NCI-H1092 treated with DMSO at 0.1 percent for 48 hours (cell line): ENCODE data around the gene PAX6.
"Not testable (repeated sequence)": the region's sequence is repeated elsewhere in the genome, so short reads cannot be mapped to it uniquely, and the experiment has no call there.

Source experiments
- DNase-seq: peaks from one replicate; lab custom pipeline; 2025; lab: John Stamatoyannopoulos, UW

The PAX6 gene

DNA sequence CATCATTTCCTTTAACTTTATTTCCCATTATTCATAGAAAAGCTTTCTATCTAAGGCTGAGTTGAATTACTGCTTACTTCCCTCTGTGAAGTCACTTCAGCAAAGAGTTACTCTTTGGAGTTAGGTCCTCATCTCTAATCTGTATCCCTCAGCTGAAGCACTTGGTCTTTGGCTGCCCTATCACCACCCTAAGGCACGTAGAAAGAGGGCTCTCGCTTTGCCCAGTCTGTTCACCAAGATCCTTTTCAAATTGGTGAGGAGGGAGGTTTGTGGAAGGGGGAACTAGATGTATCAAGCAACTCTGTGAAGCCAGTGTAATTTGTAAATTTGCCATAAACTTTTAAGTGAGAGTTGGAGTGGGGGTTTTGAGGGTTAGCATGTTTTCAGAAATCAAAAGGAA is 43.4 kb downstream of the PAX6 start:
- no peak for DNase-seq

DNA sequence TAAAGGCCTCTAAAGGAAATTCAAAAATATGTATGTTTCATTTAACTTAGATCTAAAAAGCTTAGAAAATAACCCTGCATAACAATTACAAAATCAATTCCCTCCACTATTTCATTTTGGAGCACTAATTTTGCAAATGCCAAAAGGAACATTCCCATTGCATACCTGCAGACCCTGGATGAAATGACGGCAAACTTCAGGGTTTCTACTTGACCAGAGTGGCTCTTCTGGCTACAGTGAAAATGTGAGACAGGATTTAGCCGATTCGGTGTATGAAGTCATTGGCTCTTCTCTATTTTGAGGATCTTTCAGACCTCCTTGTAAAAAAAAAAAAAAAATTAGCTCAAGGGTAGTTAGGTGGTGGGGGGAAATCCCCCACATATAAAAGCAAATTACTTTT is 44.1 kb downstream of the PAX6 start:
- DNase-seq = no peak

DNA sequence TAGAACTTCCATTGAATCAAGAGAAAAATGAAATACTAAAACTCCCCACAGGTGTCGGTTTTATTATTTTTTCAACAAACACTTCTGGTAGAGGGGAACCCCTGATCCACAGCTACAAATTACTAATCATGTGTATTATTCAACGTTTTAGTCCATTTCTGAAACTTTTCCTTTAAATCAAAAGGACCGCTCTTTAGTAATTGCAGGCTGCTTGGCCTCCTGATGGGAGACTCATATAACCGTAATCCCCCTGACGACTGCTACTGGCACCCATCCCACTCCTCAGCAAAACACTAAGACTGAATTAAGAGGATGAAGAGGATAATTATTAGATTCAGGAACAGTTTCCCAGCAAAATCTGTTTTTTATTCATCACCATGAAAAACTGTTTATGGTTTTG is 46.4 kb downstream of the PAX6 start:
- peak; percentile 7 for DNase-seq

DNA sequence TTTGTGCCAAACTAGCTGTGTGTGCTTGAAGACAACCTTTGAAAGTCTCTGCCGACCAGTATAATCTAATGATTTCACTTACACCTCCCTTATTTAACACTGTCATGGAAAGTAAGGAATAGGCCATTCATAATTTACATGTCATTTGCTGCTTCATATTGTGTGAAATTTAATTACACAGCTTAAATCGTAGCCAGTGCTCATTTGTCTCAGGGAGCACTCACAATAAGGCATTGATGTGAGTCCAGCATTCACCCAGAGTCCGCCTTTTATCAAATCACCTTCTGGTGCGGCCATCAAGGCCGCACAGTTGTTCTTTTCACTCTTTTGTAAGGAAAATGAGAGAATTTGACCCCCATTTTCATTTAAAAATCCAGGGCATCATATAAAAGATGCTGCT is 46.9 kb downstream of the PAX6 start:
- no peak for DNase-seq

DNA sequence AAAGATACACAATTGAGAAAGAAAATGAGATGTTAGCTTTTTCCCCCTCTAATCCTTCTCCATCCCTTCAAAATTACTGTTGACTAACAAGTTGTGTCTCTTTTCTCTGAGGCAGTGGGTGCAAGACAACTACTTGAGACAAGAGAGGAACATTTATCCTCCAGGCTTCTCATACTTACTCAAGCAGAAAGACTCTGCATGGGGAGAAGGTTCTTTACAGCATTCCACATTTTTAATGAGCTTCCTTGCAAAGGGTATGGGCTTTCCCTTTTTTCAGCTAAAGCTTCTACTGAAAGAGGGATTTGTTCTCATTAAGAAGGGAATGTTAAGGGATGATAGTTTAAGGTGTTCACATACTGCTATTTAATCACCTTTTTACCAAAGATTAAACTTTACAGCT is 47.8 kb downstream of the PAX6 start:
- no peak for DNase-seq

DNA sequence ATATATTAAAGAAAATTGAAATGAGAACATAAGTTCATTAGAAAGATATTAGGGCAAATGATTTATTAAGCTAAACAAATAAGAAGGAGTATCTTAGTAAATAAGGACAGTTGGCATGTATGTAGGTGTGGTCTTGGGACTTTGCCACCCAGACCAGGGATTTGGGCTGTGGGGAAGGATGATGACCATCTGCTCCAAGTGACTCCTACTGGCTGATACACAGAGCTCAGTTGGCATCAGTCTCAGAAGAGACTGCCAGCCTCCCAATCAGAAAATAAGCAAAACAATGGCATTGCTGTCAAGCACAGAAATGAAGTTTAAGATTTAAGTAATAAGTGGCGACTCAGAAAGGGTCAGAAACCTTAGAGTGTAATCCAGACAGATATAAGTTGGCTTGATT is 49.5 kb downstream of the PAX6 start:
- no peak for DNase-seq

DNA sequence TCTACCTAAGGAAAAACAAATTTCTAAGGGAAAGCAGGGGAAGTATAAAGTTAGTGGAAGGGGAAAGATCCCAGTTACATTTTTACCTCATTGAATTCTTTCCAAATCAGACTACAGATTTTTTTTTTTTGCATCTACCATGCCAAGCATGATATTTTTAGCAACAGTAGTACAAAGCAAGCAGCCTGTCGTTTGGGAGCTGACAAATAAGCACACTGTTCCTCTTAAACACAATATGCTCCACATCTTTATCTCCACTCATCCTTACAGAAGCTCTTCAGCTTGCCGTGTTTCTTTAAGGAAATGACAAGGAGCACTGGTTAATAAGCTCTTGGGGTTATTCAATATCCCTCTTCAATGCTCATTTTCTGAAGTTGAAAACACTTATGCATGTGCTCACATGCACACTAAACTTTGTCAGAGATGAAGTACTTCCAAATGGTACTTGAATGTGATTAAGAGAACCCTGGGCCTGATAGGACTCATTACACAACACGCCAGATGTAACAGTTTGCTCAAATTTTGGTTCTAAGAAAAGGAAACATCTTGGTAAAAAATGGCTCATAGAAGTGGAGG is 53.8 kb downstream of the PAX6 start:
- DNase-seq = no peak

DNA sequence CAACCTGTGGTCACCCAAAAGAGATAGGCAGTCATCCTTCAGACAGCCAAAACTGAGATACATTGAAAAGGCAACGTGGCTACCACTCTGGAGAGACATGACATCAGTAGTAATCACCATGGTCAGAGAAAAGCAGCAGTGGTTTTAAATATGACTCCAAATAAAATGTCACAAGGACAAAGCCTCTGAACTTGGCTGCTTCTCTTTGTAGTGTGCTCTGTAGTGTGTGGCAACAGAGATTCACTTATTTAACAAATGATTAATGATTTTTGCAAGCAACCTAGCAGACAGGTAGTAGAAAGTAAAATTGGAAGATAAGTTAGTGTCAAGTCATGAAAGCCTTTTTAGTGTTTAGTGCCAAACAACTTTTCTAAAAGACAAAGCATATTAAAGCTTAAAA is 63.5 kb downstream of the PAX6 start:
- DNase-seq = no peak

DNA sequence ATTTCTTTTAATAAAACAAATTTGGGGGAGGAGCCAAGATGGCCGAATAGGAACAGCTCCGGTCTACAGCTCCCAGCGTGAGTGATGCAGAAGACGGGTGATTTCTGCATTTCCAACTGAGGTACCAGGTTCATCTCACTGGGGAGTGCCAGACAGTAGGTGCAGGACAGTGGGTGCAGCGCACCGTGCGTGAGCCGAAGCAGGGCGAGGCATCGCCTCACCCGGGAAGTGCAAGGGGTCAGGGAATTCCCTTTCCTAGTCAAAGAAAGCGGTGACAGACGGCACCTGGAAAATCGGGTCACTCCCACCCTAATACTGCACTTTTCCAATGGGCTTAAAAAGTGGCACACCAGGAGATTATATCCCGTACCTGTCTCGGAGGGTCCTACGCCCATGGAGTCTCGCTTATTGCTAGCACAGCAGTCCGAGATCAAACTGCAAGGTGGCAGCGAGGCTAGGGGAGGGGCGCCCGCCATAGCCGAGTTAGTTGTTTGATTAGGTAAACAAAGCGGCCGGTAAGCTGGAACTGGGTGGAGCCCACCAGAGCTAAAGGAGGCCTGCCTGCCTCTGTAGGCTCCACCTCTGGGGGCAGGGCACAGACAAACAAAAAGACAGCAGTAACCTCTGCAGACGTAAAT is 70.3 kb downstream of the PAX6 start:
- DNase-seq = not testable (repeated sequence)

DNA sequence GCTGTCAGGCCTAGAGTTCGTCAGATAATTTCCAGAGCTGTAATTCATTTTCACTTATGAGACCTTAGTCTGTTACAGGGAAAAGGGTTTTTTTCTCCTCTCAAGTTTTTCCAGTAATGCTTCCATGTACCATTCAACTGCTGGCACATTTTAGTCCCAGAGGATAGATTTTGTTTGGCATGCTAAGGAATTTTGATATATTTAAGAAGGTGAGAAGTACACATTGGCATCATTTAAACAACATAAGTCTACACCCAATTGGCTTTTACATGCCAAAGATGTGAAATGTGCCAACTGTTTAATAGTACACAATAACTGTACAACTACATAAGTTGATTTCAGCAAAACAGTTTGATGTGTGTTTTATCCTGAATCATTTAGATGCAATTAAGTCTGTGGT is 71.0 kb downstream of the PAX6 start:
- no peak for DNase-seq
